K562 (cell line): ENCODE results near the gene VPS33A.

Experiments
- FOXK2 ChIP-seq, 2 experiments: fragments of 450-650 bp; IDR thresholded peaks in 1 of 2; conservative IDR thresholded peaks in 1 of 2; 2 replicates each; pipeline ENCODE4 v1.6.1; 2016; ENCODE audit warnings: low read depth in 2 of 2, mild to moderate bottlenecking in 1 of 2
- HDAC1 ChIP-seq, 2 experiments: fragments of 450-650 bp; IDR thresholded peaks; 2 replicates each; pipeline ENCODE4 v1.6.1; 2016 to 2017; ENCODE audit warnings: inconsistent platforms in 1 of 2, mild to moderate bottlenecking in 1 of 2, moderate library complexity in 1 of 2
- MAFG ChIP-seq: fragments of 450-650 bp; conservative IDR thresholded peaks from 2 replicates; pipeline ENCODE4 v1.6.1; 2016; ENCODE audit warnings: missing genetic modification characterization, missing compliant biosample characterization
- NBN ChIP-seq: fragments of 450-650 bp; IDR thresholded peaks from 2 replicates; pipeline ENCODE4 v1.6.1; 2016; ENCODE audit warnings: low read depth, mild to moderate bottlenecking
- NKRF ChIP-seq: fragments of 450-650 bp; IDR thresholded peaks from 2 replicates; pipeline ENCODE4 v1.6.1; 2016; ENCODE audit warnings: borderline replicate concordance
- USF2 ChIP-seq: sonication (generic); formaldehyde crosslinking; IDR thresholded peaks from 2 replicates; pipeline ENCODE4 v1.5.0; 2020; ENCODE audit warnings: missing genetic modification reagents
- ZNF175 ChIP-seq: fragments of 200-800 bp; sonication (Bioruptor generic); IDR thresholded peaks from 2 replicates; pipeline ENCODE4 v1.6.1; 2016; ENCODE audit warnings: low read depth, mild to moderate bottlenecking, missing genetic modification characterization, missing compliant biosample characterization

DNA sequence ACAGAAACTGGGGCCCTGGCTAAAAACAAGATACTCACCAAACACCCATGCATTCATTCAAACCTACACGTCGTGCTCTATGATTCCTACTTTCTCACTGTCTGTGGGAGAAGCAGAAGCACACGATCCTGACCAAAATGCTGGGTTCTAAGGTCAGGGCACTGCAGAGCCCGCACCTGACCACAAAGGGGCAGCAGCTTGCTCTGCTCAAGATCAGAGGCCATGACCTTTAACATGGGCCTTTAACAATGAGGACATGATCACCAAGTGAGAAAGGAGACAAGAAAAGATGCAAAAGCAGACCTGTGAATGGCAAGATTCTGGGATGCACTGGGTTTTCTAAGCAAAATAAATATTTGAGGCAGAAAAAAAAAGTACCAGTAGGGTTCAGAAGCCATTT is 40.1 kb upstream of the VPS33A start:
- TF ChIP-seq ZNF175 (CRISPR knock-in tag): no peak
- TF ChIP-seq NBN: no peak
- no peak for TF ChIP-seq FOXK2 (conservative IDR thresholded peaks at IDR 0.05 in 1 of 2, IDR thresholded peaks at IDR 0.05 in 1 of 2; ENCODE audit: low read depth in 2 of 2)
- no peak for TF ChIP-seq USF2 (CRISPR knock-in tag)
- no peak for TF ChIP-seq MAFG (tag)
- TF ChIP-seq NKRF: no peak
- no peak for TF ChIP-seq HDAC1 (IDR thresholded peaks at IDR 0.05)
